EH (cell line): ENCODE results near the gene FAM120B.
A peak's percentile ranks its signal among the peaks of the same experiment; 100 is the strongest.
"Not testable (repeated sequence)": the region's sequence is repeated elsewhere in the genome, so short reads cannot be mapped to it uniquely, and the experiment has no call there.

Experiments
- DNase-seq: peaks from one replicate; pipeline ENCODE4 v3.0.0-alpha.2; 2015; ENCODE audit warnings: low read depth

The FAM120B gene, protein sequence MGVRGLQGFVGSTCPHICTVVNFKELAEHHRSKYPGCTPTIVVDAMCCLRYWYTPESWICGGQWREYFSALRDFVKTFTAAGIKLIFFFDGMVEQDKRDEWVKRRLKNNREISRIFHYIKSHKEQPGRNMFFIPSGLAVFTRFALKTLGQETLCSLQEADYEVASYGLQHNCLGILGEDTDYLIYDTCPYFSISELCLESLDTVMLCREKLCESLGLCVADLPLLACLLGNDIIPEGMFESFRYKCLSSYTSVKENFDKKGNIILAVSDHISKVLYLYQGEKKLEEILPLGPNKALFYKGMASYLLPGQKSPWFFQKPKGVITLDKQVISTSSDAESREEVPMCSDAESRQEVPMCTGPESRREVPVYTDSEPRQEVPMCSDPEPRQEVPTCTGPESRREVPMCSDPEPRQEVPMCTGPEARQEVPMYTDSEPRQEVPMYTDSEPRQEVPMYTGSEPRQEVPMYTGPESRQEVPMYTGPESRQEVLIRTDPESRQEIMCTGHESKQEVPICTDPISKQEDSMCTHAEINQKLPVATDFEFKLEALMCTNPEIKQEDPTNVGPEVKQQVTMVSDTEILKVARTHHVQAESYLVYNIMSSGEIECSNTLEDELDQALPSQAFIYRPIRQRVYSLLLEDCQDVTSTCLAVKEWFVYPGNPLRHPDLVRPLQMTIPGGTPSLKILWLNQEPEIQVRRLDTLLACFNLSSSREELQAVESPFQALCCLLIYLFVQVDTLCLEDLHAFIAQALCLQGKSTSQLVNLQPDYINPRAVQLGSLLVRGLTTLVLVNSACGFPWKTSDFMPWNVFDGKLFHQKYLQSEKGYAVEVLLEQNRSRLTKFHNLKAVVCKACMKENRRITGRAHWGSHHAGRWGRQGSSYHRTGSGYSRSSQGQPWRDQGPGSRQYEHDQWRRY

DNA sequence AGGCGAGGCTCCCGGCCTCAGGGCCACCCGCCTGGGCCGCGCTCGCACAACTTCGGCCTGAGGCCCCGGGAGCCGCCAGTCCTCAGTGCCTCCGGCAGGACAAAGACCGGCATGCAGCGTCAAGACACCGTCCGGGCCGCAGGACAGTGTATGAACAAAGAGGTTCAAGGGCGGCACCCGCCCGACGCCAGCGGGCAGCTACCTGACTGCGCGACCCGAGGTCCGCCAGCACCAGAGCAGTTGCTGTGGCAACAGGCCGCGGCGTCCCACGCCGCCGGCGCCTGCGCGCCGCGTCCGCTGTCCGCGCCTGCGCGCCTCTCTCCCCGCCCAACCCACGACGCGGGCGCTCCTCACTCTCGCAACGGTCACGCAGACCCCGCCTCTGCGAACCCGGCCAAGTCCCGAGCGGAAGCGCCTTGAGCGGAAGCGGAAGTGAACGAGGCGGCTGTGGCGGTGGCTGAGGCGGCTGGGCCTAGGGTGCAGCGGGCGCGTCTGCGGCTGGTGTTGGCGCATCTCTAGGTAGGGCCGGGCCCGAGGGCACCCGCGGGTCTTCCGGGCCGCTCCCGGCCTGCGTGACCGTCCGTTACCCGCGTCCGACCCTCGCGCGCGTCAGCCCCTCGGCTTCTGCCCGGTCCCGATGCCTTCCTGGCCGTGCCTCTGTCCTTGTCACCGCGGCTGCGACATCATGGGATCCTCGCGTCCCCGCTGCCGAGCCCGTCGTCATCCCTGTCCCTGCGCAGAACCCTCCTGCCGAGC lies at the start of gene FAM120B:
FAM120B (plus strand) TSS at position 435 of the 756 bp plus-strand sequence. CDS start 10,633 bp downstream, outside the sequence.
- peak; percentile 96 for DNase-seq

DNA sequence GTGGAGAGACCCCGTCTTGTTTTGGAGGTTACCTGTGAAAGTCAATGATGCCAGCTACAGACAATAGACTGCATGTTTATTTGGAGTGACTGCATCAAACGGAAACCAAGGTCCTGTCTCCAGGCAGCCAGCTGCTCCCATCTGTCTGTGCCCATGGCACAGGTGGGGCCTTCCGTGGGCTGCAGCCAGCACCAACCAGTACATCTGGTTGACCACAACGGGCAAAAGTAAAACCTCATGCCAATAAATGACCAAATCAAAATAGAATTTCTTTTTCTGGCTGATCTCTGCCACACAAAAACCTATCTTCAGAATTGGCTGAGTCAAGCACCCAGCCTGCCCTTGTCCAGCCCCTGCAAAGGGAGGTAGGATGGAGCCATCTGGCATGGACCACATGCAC lies 49.2 kb upstream of the FAM120B start:
- no peak for DNase-seq

DNA sequence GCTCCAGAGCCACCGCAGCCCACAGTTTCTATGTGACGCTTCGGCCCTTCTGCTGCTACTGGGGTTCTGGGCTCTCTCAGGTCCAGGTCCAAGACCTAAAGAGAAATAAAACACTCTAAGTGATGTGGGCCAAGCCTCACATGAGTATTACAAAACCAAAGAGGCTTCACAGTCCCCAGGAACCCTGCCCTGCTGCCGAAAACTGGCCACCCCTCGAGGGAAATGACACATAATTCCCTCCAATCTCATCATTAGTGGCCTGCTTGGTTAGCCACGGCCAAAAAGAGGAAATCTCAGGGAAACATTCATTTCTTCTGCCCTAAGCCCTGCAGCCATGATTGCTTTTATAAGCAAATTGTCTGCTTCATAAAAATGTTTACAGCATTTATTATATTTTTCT lies 48.2 kb upstream of the FAM120B start:
- no peak for DNase-seq

DNA sequence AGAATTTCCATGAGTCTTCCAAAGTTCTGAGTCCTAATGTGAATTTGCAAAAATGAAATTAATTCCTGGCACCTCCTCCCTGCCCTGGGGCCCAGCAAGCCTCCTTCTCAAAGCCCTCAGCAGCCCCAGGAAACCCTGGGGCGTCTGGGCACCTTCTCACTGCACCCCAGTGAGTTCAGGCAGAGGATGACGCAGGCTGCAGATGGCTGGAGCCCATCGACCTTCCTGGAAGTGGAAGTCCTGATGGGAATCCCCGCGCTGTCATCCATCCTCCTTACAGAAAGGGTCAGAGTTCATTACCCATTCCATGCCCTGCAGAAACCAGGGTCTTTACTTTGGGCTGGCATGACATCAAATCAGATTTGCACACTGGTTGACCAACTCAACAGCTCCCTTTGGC lies 47.3 kb upstream of the FAM120B start:
- DNase-seq: no peak

DNA sequence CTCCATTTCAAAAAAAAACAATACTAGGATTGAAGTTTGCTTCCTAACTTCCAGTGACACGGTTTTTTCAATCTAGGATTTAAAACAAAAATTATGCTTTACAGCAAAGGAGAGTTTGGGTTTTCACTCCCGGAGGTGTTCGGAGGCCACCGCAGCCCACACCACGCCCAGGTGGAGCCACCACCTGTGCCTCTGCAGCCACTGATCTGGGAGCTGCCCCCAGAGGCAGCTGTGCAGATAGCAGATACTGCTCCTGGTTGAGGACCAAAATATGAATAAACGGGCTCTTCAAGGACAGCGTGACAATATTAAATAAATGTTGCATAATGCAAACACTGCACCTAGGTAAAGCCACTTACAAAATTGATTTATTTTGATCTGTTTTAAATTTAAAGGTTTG lies 45.9 kb upstream of the FAM120B start:
- no peak for DNase-seq

DNA sequence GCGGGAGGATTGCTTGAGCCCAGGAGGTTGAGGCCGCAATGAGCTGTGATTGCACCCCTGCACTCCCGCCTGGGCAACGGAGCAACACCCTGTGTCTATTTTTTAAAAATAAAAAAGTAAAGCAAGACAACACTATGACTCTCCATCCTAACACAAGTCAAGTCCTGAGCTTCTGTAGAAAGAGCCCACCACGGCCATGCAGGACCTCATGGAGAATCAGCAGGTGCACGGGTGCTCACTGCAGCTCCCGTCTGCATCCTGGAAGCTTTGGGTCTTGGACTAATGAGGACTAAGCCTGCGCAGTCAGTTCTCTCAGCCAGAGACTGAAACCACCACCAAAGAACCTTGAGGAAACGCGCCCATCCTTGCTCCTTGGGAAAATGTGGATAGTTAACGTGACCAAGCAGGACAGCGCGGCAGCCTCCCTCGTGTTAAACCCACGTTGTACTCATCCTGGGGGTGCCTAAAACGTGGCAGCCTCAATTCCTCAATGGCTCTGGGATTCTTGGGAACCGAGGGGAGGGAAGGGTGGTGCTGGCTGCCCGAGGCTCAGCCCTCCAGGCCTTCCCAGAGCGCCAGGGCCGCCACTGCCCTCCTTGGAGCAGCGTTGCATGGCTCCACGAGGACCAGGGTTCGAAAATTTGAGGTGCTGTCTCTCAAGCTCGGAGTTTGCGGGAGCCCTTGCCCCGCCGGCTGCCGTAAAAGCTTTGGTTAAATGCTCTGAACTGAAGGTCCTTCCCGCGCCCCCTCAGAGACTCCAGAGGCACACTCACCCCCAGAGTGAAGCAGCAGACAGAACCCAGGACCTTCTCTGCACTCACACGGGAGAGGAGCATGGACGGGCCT lies 44.7 kb upstream of the FAM120B start:
- DNase-seq: no peak

DNA sequence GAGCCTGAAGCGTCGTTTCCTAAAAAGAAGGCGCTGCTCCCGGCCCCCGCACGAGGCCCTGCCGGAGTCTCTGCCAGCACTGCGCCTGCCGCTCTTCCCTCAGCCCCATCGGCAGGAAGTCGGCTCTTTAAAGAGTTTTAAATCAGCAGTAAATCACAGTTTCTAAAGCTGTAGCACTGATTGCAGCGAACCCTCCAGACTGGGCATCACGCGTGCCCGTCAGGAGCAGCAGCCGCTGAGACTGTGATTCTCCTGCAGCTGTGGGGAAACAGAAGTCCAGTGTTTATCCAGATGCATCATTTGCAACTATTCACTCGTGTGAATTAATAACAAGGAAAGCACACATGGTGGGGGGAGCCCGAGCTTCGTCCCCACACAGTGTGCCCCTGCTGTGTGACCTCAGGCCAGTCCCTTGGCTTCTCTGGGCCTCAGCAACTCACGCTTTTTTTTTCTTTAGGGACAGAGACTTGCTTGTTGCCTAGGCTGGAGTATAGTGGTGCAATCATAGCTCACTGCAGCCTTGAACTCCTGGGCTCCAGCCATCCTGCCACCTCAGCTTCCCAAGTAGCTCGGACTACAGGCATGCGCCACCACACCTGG lies 44.0 kb upstream of the FAM120B start:
- no peak for DNase-seq

DNA sequence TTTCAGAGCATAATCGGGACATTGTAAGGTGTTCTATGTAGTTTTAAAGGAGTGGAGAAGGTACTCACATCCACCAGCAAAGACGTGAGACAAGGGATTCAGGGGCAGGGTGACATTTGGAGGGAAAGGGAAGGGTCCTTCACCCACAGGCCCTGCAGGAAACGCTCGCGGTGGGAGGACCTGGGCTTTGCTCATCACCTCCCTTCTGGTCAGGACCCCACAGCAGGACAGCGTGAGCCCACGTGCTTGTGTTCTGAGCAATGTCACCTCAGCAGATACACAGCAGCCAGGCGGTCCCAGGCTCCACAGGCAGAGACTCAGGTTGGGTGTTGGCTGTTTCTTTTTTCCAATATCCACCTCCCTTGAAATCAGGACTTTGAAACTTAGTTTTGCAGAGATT lies 43.1 kb upstream of the FAM120B start:
- no peak for DNase-seq

DNA sequence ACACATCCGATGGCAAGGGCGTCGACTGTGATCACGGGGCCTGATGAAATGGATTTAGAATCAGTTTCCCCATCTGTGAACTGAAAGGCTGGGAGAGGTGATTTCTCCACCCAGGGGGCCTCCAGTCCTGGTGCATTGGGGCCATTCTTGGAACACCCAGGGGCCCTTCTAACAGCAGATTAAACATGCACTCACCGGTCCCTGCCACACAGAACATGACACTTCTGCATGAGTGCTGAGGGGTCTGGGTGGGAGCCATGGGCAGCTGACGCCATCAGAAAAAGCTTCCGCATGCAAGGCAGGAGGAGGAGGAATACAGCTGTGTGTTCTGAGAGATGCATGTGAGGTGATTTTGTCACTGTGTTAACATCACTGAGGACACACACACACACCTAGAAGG lies 42.5 kb upstream of the FAM120B start:
- DNase-seq: no peak

DNA sequence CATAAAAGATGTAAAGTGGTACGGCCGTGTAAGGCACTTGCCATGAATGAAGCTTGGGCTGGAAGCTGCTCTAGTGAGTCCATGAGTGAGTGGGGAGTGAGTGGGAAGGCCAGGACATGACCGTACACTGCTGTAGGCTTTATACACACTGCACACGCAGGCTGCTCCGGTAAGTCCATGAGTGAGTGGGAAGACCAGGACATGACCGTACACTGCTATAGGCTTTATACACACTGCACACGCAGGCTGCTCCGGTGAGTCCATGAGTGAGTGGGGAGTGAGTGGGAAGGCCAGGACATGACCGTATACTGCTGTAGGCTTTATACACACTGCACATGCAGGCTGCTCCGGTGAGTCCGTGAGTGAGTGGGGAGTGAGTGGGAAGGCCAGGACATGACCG lies 41.9 kb upstream of the FAM120B start:
- DNase-seq: not testable (repeated sequence)

DNA sequence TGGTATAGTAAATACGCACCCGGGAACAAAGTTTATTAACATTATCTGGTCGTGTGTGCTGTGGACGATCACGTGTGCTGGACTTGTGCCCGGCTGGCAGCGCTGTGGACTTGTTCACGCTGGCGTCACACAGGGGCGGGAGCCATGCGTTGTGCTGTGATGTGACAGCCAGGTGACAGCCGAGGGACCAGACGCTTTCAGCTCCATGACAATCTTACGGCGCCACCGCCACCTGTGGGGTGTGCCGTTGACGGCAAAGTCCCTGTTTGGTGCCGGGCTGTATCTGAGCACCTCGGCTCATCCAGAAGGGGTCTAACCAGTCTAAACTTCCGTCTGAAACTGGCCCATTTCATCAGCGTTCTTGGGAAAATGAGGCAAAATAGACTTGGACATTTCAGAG lies 40.9 kb upstream of the FAM120B start:
- DNase-seq: no peak

DNA sequence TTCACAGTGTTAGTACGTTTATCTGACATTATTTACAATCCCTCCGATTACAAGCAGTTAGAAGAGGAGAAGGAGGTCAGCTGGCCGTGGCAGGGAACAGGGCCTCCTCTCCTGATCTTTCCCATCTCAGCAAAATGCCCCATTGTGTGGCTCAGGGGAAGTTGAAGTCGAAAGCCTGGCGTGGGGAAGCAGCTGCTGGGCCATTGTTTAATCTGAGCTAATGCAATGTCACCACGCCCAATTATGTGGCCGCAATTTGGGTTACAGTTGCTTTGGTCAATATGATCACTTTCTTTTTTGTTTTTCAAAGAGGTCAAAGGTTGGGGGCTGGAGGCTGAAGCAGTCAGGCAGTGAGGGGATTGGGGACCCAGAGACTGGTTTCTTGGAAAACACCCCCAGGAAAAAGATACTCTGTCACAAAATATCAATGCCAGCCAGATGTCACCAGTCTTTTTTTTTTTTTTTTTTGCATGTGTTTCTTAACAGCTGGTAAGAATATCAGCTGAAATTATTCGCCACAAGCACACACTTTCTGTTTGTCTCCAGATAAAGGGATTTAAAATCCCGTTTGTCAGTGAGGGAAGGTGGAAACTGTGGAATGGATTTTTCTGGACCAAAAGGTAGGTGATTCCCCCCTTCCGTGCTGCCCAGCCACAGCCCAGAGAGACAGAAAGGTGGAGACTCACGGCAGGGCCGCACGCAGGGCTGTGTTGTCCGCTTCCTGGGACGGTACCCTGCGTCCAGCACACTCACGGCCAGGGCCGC lies 40.3 kb upstream of the FAM120B start:
- no peak for DNase-seq

DNA sequence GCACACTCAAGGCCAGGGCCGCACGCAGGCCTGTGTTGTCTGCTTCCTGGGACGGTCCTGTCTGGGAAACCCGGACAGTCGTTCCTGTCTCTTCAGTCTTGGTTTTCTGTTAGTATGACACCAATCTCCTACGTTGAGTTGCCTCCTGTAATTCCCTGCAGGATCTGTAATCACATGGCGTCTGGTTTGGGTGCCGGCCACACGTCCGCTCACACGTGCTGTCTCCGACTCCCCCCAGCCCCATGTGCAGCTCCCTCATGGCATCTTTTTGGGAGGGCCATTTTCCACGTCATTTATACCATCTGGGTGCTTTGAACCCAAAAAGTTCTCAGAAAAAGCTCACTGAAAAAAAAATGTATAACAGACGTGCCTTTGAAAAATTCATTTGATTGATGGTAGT lies 38.9 kb upstream of the FAM120B start:
- no peak for DNase-seq

DNA sequence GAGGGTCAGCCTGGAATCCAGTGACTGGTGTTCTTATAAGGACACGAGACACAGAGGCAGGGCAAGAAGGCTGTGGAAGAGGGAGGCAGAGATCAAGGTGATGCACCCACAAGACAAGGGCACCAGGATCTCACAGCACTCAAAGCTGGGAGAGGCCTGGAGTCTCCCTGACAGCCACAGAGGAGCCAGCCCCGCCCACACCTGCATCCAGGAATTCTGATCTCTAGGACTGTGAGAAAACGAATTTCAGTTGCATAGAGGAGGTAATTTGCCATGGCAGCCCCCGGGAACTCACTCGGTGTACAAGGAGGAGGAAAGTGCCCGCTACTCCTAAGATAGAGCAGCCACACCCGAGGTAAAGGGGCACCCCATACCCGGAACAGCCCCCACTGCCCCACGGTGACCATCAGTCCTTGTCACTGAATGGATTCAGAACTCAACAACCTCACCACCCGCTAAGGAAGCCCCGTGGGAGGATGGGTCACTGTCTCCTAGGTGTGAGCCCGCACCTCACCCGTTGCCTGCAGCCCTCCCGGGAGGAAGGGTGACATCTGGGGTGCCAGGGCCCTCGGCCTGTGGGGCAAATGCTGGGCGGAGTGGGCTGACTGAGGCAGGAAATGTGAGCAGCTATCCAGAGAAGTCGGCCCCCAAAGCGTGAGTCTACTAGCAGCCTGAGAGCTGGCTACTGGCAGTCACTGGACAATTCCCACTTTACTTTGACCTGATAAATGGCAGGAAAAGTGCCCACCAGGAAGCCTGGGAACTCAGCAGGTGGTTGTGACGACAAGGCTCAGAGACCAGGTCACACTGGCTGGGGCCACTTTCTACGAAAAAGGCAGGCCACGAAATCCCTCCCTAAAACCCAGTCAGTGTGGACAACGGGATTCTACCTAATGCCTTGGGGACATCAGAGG lies 38.1 kb upstream of the FAM120B start:
- no peak for DNase-seq

DNA sequence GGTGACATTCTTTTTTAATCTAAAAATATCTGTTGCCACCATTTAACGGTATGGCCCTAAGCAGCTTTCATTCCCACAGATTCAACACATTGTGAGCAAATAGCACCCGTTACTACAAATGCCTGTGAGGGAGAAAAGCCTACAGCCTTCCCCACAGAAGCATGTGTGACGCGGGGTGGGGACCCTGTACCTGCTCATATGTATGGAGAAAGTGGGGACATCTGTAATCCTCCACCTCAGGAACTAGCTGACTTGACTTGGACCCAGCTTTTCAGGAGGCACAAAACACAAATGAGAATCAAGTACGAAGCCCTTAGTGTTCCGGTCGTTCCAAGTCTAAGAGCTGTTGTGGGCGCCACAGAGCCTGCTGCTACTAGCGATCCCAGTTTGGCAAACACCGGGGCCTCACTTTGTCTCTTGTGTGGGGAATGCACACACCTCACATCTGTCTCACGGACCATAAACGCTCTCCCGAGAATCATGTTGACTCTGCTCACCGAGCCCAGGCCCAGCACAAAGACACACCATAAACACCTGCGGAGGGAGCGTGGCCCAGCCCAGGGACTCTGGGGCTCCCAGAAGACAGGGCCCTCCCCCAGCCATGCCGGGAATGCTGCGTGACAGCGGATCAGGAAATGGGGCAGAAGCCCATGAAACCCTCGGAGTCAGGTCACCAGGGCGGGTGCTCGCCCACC lies 37.3 kb upstream of the FAM120B start:
- DNase-seq: no peak

DNA sequence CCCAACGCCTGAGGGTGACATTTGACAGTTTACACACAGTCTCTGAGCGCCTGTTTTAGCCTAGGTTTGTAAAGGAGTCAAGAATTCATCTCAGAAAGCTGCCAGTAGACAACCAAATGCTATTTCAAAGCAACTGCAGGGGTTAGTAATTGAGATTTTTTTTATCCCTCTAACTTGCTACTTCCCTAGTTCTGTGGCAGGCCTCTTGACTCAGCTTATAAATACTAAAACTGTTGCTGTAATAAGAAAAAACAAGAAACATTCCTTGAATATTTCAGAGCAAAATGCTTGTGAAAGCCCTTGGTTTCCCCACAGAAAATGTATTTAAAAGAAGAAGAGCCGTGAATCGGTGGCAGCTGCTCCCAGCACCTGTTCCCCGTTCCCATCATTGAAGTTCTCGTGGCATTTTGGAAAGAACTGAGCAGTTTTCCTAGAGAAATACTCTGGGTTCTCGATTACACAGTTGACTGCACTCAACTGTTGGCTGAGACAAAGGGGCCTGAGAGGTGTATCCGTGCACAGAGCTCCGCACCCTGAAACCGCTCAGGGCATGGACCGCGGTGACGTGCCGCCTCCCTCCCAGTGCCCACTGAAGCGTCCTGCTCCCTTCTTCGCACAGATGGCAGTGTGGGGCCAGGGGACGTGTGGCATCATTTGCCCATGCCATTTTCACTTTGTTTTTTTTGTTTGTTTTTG lies 36.6 kb upstream of the FAM120B start:
- peak; percentile 45 for DNase-seq

DNA sequence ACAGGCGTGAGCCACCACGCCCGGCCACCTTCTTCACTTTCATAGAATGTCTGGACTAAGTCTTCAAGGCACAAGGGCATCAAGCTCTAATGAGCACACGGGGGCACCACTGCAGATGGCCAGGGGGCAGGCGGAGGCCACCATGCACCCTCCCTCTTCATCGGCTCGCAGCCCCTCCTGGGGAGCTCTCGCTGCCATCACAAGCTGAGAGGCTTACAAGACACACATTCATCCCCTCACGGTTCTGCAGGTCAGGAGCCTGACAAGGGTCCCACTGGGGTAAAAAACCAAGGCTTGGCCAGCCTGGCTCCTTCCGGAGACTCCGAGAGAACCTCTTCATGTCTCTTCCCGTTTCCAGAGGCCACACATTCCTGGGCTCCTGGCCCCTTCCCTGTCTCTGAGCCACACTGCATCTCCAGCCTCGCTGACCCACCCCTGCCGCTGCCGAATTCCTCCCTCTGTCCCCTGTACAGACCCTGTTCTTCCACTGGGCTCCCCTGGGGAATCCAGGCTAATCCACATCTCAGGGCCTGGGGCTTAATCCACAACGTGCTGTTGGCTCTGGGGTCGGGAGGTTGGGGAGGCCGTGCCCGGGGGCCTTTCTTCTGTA lies 35.5 kb upstream of the FAM120B start:
- DNase-seq: no peak
